Limb (tissue), 2 donors: Measurements from ENCODE around the gene PTGFRN.
"Not testable (repeated sequence)": the region's sequence is repeated elsewhere in the genome, so short reads cannot be mapped to it uniquely, and the experiment has no call there.

Source experiments
- DNase-seq, 2 donors: peaks; one replicate each; pipeline ENCODE4 v3.0.0-alpha.2; 2016; ENCODE audit errors: extremely low spot score in 2 of 2

Gene PTGFRN

GRCh38 chr1:116971258-116971860 is 61.6 kb downstream of the PTGFRN start:
- DNase-seq: no peak

- DNase-seq: no peak
Measured at GRCh38 chr1:116971965-116972673, 62.4 kb downstream of the PTGFRN start.

- DNase-seq: no peak
Measured at GRCh38 chr1:116972674-116973030, 62.9 kb downstream of the PTGFRN start.

GRCh38 chr1:116980309-116980708 is 70.6 kb downstream of the PTGFRN start:
- DNase-seq: not testable (repeated sequence)

GRCh38 chr1:116981521-116982037 is 71.9 kb downstream of the PTGFRN start:
- no peak for DNase-seq

GRCh38 chr1:116982319-116983004 is 72.7 kb downstream of the PTGFRN start:
- DNase-seq: no peak

GRCh38 chr1:116983112-116983511 is 73.4 kb downstream of the PTGFRN start:
- DNase-seq: no peak

- DNase-seq: no peak
Measured at GRCh38 chr1:116983678-116984077, 74.0 kb downstream of the PTGFRN start.

- DNase-seq: no peak
Measured at GRCh38 chr1:116984406-116985160, 74.9 kb downstream of the PTGFRN start.

- no peak for DNase-seq
Measured at GRCh38 chr1:116986421-116987255, 76.9 kb downstream of the PTGFRN start.

- DNase-seq: no peak
Measured at GRCh38 chr1:116987256-116987555, 77.5 kb downstream of the PTGFRN start.

- DNase-seq: no peak
Measured at GRCh38 chr1:116988248-116988647, 78.5 kb downstream of the PTGFRN start.

GRCh38 chr1:116988908-116989307 is 79.2 kb downstream of the PTGFRN start:
- DNase-seq: no peak

GRCh38 chr1:116989835-116990234 is 80.1 kb downstream of the PTGFRN start:
- no peak for DNase-seq

- DNase-seq: peak in 1 of 2 donors; percentile 51
Measured at GRCh38 chr1:116990612-116991151, 81.0 kb downstream of the PTGFRN start.

- DNase-seq: no peak
Measured at GRCh38 chr1:116991171-116991845, 81.6 kb downstream of the PTGFRN start.

GRCh38 chr1:116991918-116992317 is 82.2 kb downstream of the PTGFRN start:
- no peak for DNase-seq

- DNase-seq: no peak
Measured at GRCh38 chr1:116993286-116993685, 83.6 kb downstream of the PTGFRN start.

- DNase-seq: no peak
Measured at GRCh38 chr1:116994411-116994810, 84.7 kb downstream of the PTGFRN start.

GRCh38 chr1:116997066-116997465 is 87.3 kb downstream of the PTGFRN start:
- no peak for DNase-seq
